ENCODE data around the gene PTPRS.

PTPRS gene

GRCh38 chr19:5313307-5313706 lies 27.3 kb downstream of the PTPRS start:
- H3K4me3 Mint-ChIP-seq, result no peak overlapping the region
- H3K27me3 Mint-ChIP-seq, result peaks cover 5% of the 10 kb centered on the region
- no peak overlapping the region for H3K27ac Mint-ChIP-seq
- no peaks in the 10 kb centered on the region for H3K9me3 Mint-ChIP-seq (ENCODE audit: low read depth)
- no peaks in the 10 kb centered on the region for H3K36me3 Mint-ChIP-seq
- no peaks in the 10 kb centered on the region for H3K4me1 Mint-ChIP-seq (ENCODE audit: low read depth)

GRCh38 chr19:5312058-5312457 lies 28.6 kb downstream of the PTPRS start:
- no peak overlapping the region for H3K4me3 Mint-ChIP-seq
- peaks cover 3% of the 10 kb centered on the region for H3K27me3 Mint-ChIP-seq
- no peak overlapping the region for H3K27ac Mint-ChIP-seq
- no peaks in the 10 kb centered on the region for H3K36me3 Mint-ChIP-seq
- no peaks in the 10 kb centered on the region for H3K9me3 Mint-ChIP-seq (ENCODE audit: low read depth)
- H3K4me1 Mint-ChIP-seq (ENCODE audit: low read depth), result no peaks in the 10 kb centered on the region

GRCh38 chr19:5309438-5310204 lies 31.0 kb downstream of the PTPRS start:
- no peaks in the 10 kb centered on the region for H3K4me1 Mint-ChIP-seq (ENCODE audit: low read depth)
- no peaks in the 10 kb centered on the region for H3K36me3 Mint-ChIP-seq
- no peaks in the 10 kb centered on the region for H3K9me3 Mint-ChIP-seq (ENCODE audit: low read depth)
- no peak overlapping the region for H3K27ac Mint-ChIP-seq
- H3K4me3 Mint-ChIP-seq, result no peak overlapping the region
- no peaks in the 10 kb centered on the region for H3K27me3 Mint-ChIP-seq

GRCh38 chr19:5308451-5309437 lies 31.9 kb downstream of the PTPRS start:
- no peak overlapping the region for H3K27ac Mint-ChIP-seq
- no peak overlapping the region for H3K4me3 Mint-ChIP-seq
- H3K9me3 Mint-ChIP-seq (ENCODE audit: low read depth), result no peaks in the 10 kb centered on the region
- no peaks in the 10 kb centered on the region for H3K27me3 Mint-ChIP-seq
- no peaks in the 10 kb centered on the region for H3K36me3 Mint-ChIP-seq
- no peaks in the 10 kb centered on the region for H3K4me1 Mint-ChIP-seq (ENCODE audit: low read depth)

GRCh38 chr19:5307655-5308054 lies 33.0 kb downstream of the PTPRS start:
- H3K27me3 Mint-ChIP-seq, result no peaks in the 10 kb centered on the region
- H3K36me3 Mint-ChIP-seq, result no peaks in the 10 kb centered on the region
- no peaks in the 10 kb centered on the region for H3K9me3 Mint-ChIP-seq (ENCODE audit: low read depth)
- no peaks in the 10 kb centered on the region for H3K4me1 Mint-ChIP-seq (ENCODE audit: low read depth)
- H3K27ac Mint-ChIP-seq, result no peak overlapping the region
- H3K4me3 Mint-ChIP-seq, result no peak overlapping the region

GRCh38 chr19:5305163-5305562 lies 35.4 kb downstream of the PTPRS start:
- no peaks in the 10 kb centered on the region for H3K4me1 Mint-ChIP-seq (ENCODE audit: low read depth)
- H3K27me3 Mint-ChIP-seq, result peaks cover 2% of the 10 kb centered on the region
- H3K27ac Mint-ChIP-seq, result no peak overlapping the region
- no peaks in the 10 kb centered on the region for H3K9me3 Mint-ChIP-seq (ENCODE audit: low read depth)
- H3K4me3 Mint-ChIP-seq, result no peak overlapping the region
- H3K36me3 Mint-ChIP-seq, result no peaks in the 10 kb centered on the region

GRCh38 chr19:5304486-5304885 lies 36.1 kb downstream of the PTPRS start:
- H3K36me3 Mint-ChIP-seq, result no peaks in the 10 kb centered on the region
- H3K9me3 Mint-ChIP-seq (ENCODE audit: low read depth), result no peaks in the 10 kb centered on the region
- no peak overlapping the region for H3K27ac Mint-ChIP-seq
- H3K4me3 Mint-ChIP-seq, result no peak overlapping the region
- H3K27me3 Mint-ChIP-seq, result peaks cover 2% of the 10 kb centered on the region
- H3K4me1 Mint-ChIP-seq (ENCODE audit: low read depth), result no peaks in the 10 kb centered on the region

- Mint-ChIP-seq H3K27ac (no peak overlapping the region), H3K4me3 (no peak overlapping the region), H3K4me1 (ENCODE audit: low read depth) (no peaks in the 10 kb centered on the region), H3K27me3 (peaks cover 2% of the 10 kb centered on the region), H3K9me3 (ENCODE audit: low read depth) (no peaks in the 10 kb centered on the region), H3K36me3 (no peaks in the 10 kb centered on the region)
These were observed 37.4 kb downstream of the PTPRS start for GRCh38 chr19:5303208-5303607.

GRCh38 chr19:5302396-5302795 lies 38.2 kb downstream of the PTPRS start:
- Mint-ChIP-seq H3K4me3 (no peak overlapping the region), H3K27ac (no peak overlapping the region), H3K4me1 (ENCODE audit: low read depth) (no peaks in the 10 kb centered on the region), H3K27me3 (peaks cover 2% of the 10 kb centered on the region), H3K36me3 (no peaks in the 10 kb centered on the region), H3K9me3 (ENCODE audit: low read depth) (no peaks in the 10 kb centered on the region)

GRCh38 chr19:5299137-5299536 lies 41.5 kb downstream of the PTPRS start:
- Mint-ChIP-seq H3K9me3 (ENCODE audit: low read depth) (no peaks in the 10 kb centered on the region), H3K4me3 (no peak overlapping the region), H3K27ac (no peak overlapping the region), H3K27me3 (peaks cover 2% of the 10 kb centered on the region), H3K36me3 (no peaks in the 10 kb centered on the region), H3K4me1 (ENCODE audit: low read depth) (no peaks in the 10 kb centered on the region)

GRCh38 chr19:5298471-5298901 lies 42.1 kb downstream of the PTPRS start:
- Mint-ChIP-seq H3K9me3 (ENCODE audit: low read depth) (no peaks in the 10 kb centered on the region), H3K36me3 (no peaks in the 10 kb centered on the region), H3K27me3 (peaks cover 2% of the 10 kb centered on the region), H3K27ac (no peak overlapping the region), H3K4me1 (ENCODE audit: low read depth) (no peaks in the 10 kb centered on the region), H3K4me3 (no peak overlapping the region)

GRCh38 chr19:5297272-5297669 lies 43.3 kb downstream of the PTPRS start:
- H3K4me1 Mint-ChIP-seq (ENCODE audit: low read depth), result peaks cover 4% of the 10 kb centered on the region
- no peak overlapping the region for H3K4me3 Mint-ChIP-seq
- peaks cover 2% of the 10 kb centered on the region for H3K27me3 Mint-ChIP-seq
- no peaks in the 10 kb centered on the region for H3K9me3 Mint-ChIP-seq (ENCODE audit: low read depth)
- H3K27ac Mint-ChIP-seq, result no peak overlapping the region
- H3K36me3 Mint-ChIP-seq, result no peaks in the 10 kb centered on the region

GRCh38 chr19:5296457-5297271 lies 43.9 kb downstream of the PTPRS start:
- no peak overlapping the region for H3K27ac Mint-ChIP-seq

GRCh38 chr19:5296021-5296420 lies 44.6 kb downstream of the PTPRS start:
- no peaks in the 10 kb centered on the region for H3K36me3 Mint-ChIP-seq
- H3K4me1 Mint-ChIP-seq (ENCODE audit: low read depth), result peaks cover 14% of the 10 kb centered on the region
- no peak overlapping the region for H3K4me3 Mint-ChIP-seq
- no peaks in the 10 kb centered on the region for H3K9me3 Mint-ChIP-seq (ENCODE audit: low read depth)
- H3K27me3 Mint-ChIP-seq, result no peaks in the 10 kb centered on the region
- H3K27ac Mint-ChIP-seq, result no peak overlapping the region

More at GRCh38 chr19:5296457-5297271, 43.9 kb downstream of the PTPRS start:
- Mint-ChIP-seq H3K27me3 (peaks cover 2% of the 10 kb centered on the region), H3K4me1 (ENCODE audit: low read depth) (peaks cover 10% of the 10 kb centered on the region), H3K36me3 (no peaks in the 10 kb centered on the region), H3K9me3 (ENCODE audit: low read depth) (no peaks in the 10 kb centered on the region), H3K4me3 (no peak overlapping the region)

Measured in activated naive CD8-positive, alpha-beta T cell (primary cell).